Stimulated activated CD4-positive, alpha-beta T cell treated with anti-CD3 and anti-CD28 coated beads, Interleukin-15, amount 100 ng/mL, for 48 hours (primary cell): ENCODE measurements around the gene ATG4B.
A peak's percentile ranks its signal among the peaks of the same experiment; 100 is the strongest.

Source experiments
- DNase-seq, 2 donors: peaks; one replicate each; pipeline ENCODE4 v3.0.0-alpha.2; 2020; ENCODE audit warnings: low read depth in 2 of 2

The ATG4B gene

DNA sequence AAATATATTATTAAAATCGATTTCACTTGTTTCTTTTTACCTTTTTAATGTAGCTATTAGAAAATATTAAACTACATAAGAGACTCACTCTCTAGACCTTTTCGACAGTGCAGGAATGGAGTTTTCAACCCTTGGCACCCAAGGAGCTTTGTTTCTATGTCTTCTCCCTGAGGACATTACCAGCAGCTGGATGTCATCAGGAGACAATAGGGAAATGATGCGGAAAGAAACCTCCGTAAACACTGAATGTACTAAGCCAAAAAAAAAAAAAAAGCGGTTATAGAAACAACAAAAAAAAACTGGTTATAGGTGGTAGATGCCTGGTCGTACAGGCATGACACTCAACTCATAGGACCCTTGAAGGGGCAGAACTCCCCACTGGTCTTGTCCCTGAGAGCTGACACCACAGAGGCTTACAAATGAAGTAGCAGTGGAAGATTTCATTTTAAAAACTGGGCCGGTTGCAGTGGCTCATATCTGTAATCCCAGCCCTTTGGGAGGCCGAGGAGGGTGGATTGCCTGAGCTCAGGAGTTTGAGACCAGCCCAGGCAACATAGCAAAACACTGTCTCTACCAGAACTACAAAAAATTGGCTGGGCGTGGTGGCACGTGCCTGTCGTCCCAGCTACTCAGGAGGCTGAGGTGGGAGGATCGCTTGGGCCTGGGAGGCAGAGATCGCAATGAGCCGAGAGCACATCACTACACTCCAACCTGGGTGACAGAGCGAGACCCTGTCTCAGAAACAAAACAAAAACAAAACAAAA is 24.3 kb upstream of the ATG4B start:
- no peak for DNase-seq

DNA sequence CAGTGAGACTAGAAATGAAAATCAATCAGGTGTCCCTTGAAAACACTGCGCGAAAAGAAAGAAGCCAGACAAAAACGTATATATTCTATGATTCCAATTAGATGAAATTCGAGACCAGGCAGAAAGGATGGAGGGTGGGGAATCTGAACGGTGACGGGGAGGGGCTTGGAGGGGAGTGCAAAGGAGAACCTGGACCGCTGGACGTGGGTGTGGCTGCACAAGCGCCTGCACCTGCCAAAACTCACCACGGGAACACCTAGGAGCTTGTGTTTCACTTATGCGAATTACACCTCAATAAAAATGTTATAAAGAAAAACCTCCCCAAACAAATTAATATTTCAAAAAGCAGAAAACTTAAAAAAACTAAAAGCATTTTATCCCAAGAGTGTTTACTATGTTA is 22.5 kb upstream of the ATG4B start:
- no peak for DNase-seq

DNA sequence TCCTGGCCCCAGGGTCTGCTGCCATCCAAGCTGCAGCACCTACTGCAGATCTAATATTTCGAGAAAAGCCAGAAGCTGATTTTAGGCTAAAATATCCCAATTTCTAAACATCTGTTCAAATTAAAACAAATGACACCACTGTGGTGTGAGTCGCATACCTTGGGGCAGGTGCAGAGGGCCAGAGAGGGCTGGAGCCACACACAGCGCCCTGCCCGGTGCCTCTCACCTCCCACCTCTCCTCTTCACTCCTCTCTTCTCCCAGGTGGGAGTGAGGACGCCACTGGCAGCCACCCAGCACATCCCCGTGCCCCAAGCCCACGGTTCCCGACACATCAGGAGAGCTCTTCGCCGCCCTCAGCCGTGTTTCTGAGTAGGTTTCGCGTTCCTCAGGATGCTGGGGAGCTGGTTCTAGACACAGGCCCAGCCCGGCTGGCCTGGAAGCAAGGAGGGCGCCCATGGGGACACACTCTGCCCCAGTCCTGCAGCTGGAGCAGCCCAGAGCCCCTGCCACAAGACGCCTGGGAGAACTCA is 21.9 kb upstream of the ATG4B start:
- no peak for DNase-seq

GRCh38 chr2:241616168-241617125 is 21.0 kb upstream of the ATG4B start:
- no peak for DNase-seq

- DNase-seq = peak in 1 of 2 donors; percentile 16
These were observed 19.9 kb upstream of the ATG4B start for GRCh38 chr2:241617431-241618154.

GRCh38 chr2:241618296-241618805 is 19.1 kb upstream of the ATG4B start:
- DNase-seq = no peak

GRCh38 chr2:241618829-241619228 is 18.7 kb upstream of the ATG4B start:
- no peak for DNase-seq

GRCh38 chr2:241619597-241620418 is 17.7 kb upstream of the ATG4B start:
- peak; percentile 23 to 33 for DNase-seq

DNA sequence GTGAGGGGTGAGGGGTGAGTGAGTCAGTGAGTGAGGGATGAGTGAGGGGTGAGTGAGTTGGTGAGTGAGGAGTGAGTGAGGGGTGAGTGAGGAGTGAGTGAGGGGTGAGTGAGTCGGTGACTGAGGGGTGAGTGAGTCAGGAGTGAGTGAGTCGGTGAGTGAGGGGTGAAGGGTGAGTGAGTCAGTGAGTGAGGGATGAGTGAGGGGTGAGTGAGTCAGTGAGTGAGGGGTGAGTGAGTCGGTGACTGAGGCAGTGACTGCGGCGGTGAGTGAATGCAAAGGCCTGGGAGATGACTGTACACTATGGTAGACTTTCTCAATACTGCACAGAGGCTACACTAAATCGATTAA is 17.1 kb upstream of the ATG4B start:
- DNase-seq = peak; percentile 79 to 80

DNA sequence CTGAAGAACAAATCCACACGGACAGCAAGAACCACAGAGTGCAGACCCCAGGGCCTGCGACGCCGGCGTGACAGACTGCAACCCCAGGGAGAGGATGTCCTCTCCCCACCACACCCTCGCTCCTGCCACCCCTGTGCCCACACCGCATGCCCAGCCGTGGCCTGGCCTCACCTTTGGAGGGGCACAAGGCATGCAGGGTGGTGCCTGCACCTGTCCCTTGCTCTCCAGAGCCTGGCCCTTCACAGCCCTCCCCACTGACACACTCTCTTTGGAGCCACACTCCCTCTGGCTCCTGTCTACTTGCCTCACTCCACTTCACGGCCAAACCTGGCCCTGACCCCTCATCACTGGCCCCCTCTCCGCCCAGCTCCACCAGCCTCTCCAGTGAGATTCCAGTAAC is 9.8 kb upstream of the ATG4B start:
- no peak for DNase-seq

GRCh38 chr2:241629762-241630435 is 7.6 kb upstream of the ATG4B start:
- DNase-seq = no peak

DNA sequence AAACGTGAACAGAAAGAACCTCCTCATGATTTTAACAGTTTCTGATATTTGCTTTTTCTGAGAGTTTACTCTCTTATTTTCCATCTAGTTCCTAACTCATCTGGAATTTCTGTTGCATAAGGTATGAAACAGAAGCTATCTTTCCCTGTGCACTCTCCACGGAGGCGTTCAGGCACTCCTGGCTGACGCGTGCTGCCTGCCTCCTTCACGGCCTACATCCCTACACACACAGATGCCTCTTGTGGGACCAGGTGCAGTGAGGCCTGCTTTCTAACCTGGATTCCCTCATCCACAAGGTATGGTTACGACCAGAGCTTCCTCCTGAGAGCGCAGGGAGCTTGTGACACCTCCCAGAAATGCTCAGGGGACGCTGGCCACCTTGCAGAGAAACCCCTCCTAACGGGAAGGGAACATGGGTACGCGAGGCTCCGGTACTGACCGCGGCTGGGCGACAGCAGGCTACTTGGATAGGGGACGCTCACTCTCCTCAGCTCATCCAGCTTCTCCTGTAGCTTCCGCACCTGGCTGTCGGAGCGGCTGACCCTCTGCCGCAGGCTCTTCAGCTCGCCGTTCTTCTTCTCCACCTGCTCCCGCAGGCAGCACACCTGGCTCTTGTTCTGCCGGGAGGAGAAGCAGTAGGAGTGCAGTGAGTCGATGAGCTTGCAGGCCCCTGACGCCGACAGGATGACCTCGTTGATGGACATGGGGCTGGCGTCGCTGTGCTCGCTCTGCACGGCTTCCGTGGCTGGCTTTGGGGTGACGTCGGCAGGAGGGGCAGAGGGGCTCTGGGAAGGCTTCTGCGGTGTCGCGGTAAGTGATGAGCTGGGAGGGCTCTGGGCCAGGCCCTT is 4.8 kb upstream of the ATG4B start:
- no peak for DNase-seq

DNA sequence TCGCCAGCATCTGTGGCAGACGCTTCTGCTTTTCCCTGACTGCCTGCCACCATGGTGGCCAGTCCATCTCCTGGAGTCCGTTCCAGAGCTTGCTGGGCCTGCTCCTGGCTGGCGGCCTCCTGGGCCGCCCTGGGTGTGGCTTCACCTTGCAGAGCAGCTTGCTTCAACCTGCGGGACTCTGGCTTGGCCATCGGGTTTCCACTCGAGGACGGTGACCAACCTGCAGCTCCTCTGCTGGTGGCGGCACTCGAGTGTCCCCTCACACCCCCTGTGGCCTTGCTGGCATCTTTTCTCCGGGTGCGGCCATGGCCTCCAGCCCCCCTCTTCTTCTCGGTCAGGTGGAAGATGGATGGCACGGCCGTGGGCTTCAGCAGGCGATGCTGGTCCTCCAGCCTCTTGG is 3.9 kb upstream of the ATG4B start:
- DNase-seq = no peak

- DNase-seq = no peak
These were observed 1.7 kb upstream of the ATG4B start for GRCh38 chr2:241635756-241636155.

- peak in 1 of 2 donors; percentile 13 for DNase-seq
These were observed 1.1 kb upstream of the ATG4B start for GRCh38 chr2:241636182-241637017.

DNA sequence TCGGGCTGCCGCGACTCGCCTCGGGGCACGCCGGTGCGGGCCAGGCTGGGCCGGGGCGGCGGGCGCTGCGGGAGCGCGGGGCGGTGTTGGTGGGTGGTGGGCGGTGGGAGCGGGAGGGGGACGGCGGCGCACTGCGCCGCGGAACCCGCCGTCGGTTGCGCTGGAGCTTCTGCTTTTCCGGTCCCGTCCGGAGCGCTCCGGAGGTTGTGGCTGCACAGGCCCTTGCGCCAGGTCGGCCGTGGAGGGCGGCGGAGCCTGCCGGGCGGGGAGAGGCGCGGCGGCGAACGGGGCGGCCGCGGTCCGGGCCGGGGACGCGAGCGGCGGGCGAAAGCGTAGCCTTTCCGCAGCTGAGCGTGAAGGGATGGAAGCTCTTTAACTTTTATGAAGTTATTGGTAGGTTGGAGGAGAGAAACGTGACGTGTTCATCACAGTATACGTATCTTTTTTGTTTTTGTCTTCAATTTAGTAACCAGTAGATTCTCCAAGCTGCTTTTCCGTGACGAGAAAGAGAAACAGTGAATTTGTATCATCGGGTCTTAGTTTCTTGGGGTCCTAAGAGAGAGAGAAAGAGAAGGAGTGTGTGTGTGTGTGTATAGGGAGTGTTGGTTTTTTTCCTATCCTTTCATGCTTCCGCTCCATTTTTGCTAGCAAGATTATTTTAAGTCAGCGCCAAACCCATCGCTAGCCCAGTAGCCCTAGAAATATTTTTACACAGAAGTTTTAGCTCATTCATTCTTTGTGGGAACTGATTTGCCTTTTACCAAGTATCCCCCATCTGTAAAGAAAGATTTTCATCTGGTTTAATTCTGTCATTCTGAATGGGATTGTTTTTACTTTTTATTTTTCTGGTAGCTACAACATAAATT is 535 bp downstream of the ATG4B start:
- peak in 1 of 2 donors; percentile 40 for DNase-seq

DNA sequence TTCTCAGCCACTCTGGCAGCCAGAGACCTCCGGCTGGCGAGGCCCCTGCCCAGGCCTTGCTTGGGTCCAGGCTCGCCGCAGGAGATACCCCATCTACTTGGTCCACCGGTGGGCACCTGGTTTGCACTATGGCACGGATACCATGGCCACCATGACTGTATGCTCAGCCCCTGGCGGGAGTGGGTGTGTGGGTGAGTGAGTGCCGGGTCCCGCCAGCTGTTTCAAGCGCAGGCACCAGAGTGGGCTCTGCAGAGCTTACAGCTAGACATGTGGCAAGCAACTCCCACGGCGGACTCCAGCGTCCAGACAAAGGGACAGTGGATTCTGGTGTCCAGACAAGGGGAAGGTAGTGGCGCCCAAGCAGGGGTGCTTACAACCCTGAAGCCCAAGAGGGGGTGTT is 1.4 kb downstream of the ATG4B start:
- DNase-seq = no peak
